H9 (cell line): Measurements from ENCODE around the gene FOXD2. TPM values are rescaled to one million over a fixed set of nuclear protein-coding genes. Genes with fewer than 3 reads are reported as not detected.

Experiments used
- DNase-seq: peaks from one replicate; pipeline ENCODE4 v3.0.0-alpha.2; 2017
- H2AFZ ChIP-seq: one replicate; pipeline ENCODE4 v1.6.1; 2013; ENCODE audit warnings: mild to moderate bottlenecking, low read length, control low read depth, moderate library complexity
- H2AK5ac ChIP-seq: 2 replicates; pipeline ENCODE4 v1.6.1; 2013; ENCODE audit warnings: low read length, control low read depth, mixed read lengths; ENCODE audit not compliant: insufficient read length
- H2BK120ac ChIP-seq: one replicate; pipeline ENCODE4 v1.6.1; 2013; ENCODE audit warnings: low read depth, mild to moderate bottlenecking, low read length, control low read depth, inconsistent platforms; ENCODE audit not compliant: poor library complexity, severe bottlenecking
- H2BK12ac ChIP-seq: 2 replicates; pipeline ENCODE4 v1.6.1; 2013; ENCODE audit warnings: low read length, control low read depth, mixed read lengths, low read depth; ENCODE audit not compliant: insufficient read length
- H2BK15ac ChIP-seq: 2 replicates; pipeline ENCODE4 v1.6.1; 2013; ENCODE audit warnings: low read depth, low read length, control low read depth
- H2BK20ac ChIP-seq: one replicate; pipeline ENCODE4 v1.6.1; 2013; ENCODE audit warnings: low read depth, mild to moderate bottlenecking, low read length, control low read depth, inconsistent platforms; ENCODE audit not compliant: poor library complexity, severe bottlenecking
- H2BK5ac ChIP-seq: 2 replicates; pipeline ENCODE4 v1.6.1; 2013; ENCODE audit warnings: low read length, control low read depth, mixed read lengths; ENCODE audit not compliant: insufficient read length
- H3K14ac ChIP-seq: 2 replicates; pipeline ENCODE4 v1.6.1; 2013; ENCODE audit warnings: low read length, control low read depth; ENCODE audit not compliant: insufficient read depth
- H3K18ac ChIP-seq: 2 replicates; pipeline ENCODE4 v1.6.1; 2013; ENCODE audit warnings: low read depth, mild to moderate bottlenecking, mixed read lengths, low read length, control low read depth; ENCODE audit not compliant: insufficient read length
- H3K23ac ChIP-seq: 2 replicates; pipeline ENCODE4 v1.6.1; 2013; ENCODE audit warnings: low read length, control low read depth, mixed read lengths, low read depth; ENCODE audit not compliant: insufficient read length
- H3K23me2 ChIP-seq: 2 replicates; pipeline ENCODE4 v1.6.1; 2013; ENCODE audit warnings: low read depth, mild to moderate bottlenecking, mixed read lengths, low read length, control low read depth; ENCODE audit not compliant: insufficient read length, poor library complexity, severe bottlenecking
- H3K27ac ChIP-seq: 2 replicates; pipeline ENCODE4 v1.5.1; 2013; ENCODE audit warnings: low read length, control low read depth, mixed read lengths, low read depth; ENCODE audit not compliant: insufficient read length
- H3K27me3 ChIP-seq: 2 replicates; pipeline ENCODE4 v1.6.1; 2013; ENCODE audit warnings: low read length, control low read depth, inconsistent platforms; ENCODE audit not compliant: insufficient read depth
- H3K4ac ChIP-seq: 2 replicates; pipeline ENCODE4 v1.6.1; 2013; ENCODE audit warnings: low read depth, mild to moderate bottlenecking, control low read depth, inconsistent platforms, low read length, moderate library complexity
- H3K4me1 ChIP-seq: 2 replicates; pipeline ENCODE4 v1.6.1; 2013; ENCODE audit warnings: low read length, control low read depth, inconsistent platforms; ENCODE audit not compliant: insufficient read depth
- H3K4me2 ChIP-seq: 2 replicates; pipeline ENCODE4 v1.6.1; 2013; ENCODE audit warnings: low read length, control low read depth, mixed read lengths; ENCODE audit not compliant: insufficient read length, insufficient read depth
- H3K56ac ChIP-seq: 2 replicates; pipeline ENCODE4 v1.6.1; 2013; ENCODE audit warnings: low read depth, mild to moderate bottlenecking, mixed read lengths, low read length, control low read depth; ENCODE audit not compliant: insufficient read length
- H3K79me1 ChIP-seq: 2 replicates; pipeline ENCODE4 v1.6.1; 2013; ENCODE audit warnings: low read depth, mild to moderate bottlenecking, moderate library complexity, low read length, control low read depth, inconsistent platforms; ENCODE audit not compliant: insufficient read depth, poor library complexity, severe bottlenecking
- H3K79me2 ChIP-seq: 2 replicates; pipeline ENCODE4 v1.6.1; 2013; ENCODE audit warnings: low read length, control low read depth, inconsistent platforms; ENCODE audit not compliant: insufficient read depth
- H3K9ac ChIP-seq: 2 replicates; pipeline ENCODE4 v1.6.1; 2013; ENCODE audit warnings: low read length, control low read depth, mixed read lengths; ENCODE audit not compliant: insufficient read length; ENCODE audit errors: extremely low read depth
- H3K9me3 ChIP-seq: one replicate; pipeline ENCODE4 v1.6.1; 2013; ENCODE audit warnings: low read depth, low read length, inconsistent platforms; ENCODE audit not compliant: control insufficient read depth
- H3T11ph ChIP-seq: one replicate; pipeline ENCODE4 v1.6.1; 2013; ENCODE audit warnings: mild to moderate bottlenecking, low read length, control low read depth, inconsistent platforms
- H4K20me1 ChIP-seq: one replicate; pipeline ENCODE4 v1.6.1; 2013; ENCODE audit not compliant: control insufficient read depth, insufficient read length, insufficient read depth
- H4K5ac ChIP-seq: 2 replicates; pipeline ENCODE4 v1.6.1; 2013; ENCODE audit warnings: low read depth, mild to moderate bottlenecking, mixed read lengths, low read length, control low read depth; ENCODE audit not compliant: insufficient read length
- H4K8ac ChIP-seq: replicated peaks from 2 replicates; pipeline ENCODE4 v1.6.1; 2013; ENCODE audit warnings: low read length, control low read depth, mixed read lengths, low read depth; ENCODE audit not compliant: insufficient read length
- H4K91ac ChIP-seq: 2 replicates; pipeline ENCODE4 v1.6.1; 2013; ENCODE audit warnings: low read depth, mild to moderate bottlenecking, moderate library complexity, mixed read lengths, low read length, control low read depth; ENCODE audit not compliant: insufficient read length
- H3K27ac Mint-ChIP-seq, 3 experiments: 2 replicates in 2 of 3; 3 replicates in 1 of 3; pipeline ENCODE4 v1.8.0; 2020 to 2021; ENCODE audit warnings: mixed read lengths in 3 of 3, mild to moderate bottlenecking in 1 of 3, moderate library complexity in 1 of 3
- H3K27me3 Mint-ChIP-seq: 2 replicates; pipeline ENCODE4 v1.8.0; 2021; ENCODE audit warnings: low read depth, mild to moderate bottlenecking, moderate library complexity, mixed read lengths
- H3K36me3 Mint-ChIP-seq, 3 experiments: 2 replicates in 2 of 3; 3 replicates in 1 of 3; pipeline ENCODE4 v1.8.0; 2020 to 2021; ENCODE audit warnings: low read depth in 3 of 3, mixed read lengths in 3 of 3; ENCODE audit not compliant: insufficient read depth in 1 of 3
- H3K4me1 Mint-ChIP-seq, 2 experiments: 2 replicates each; pipeline ENCODE4 v1.8.0; 2020; ENCODE audit warnings: mixed read lengths in 2 of 2
- H3K4me3 Mint-ChIP-seq, 2 experiments: 2 replicates in 1 of 2; 3 replicates in 1 of 2; pipeline ENCODE4 v1.8.0; 2020 to 2021; ENCODE audit warnings: mild to moderate bottlenecking in 2 of 2, mixed read lengths in 2 of 2, moderate library complexity in 1 of 2
- H3K9me3 Mint-ChIP-seq, 2 experiments: 2 replicates in 1 of 2; 3 replicates in 1 of 2; pipeline ENCODE4 v1.8.0; 2020; ENCODE audit warnings: mild to moderate bottlenecking in 2 of 2, mixed read lengths in 2 of 2, moderate library complexity in 1 of 2
- WGBS: extraction: QIAGEN DNeasy Blood & Tissue Kit; methylation state at CpG from one replicate; pipeline ENCODE4 v1.1.7; 2013; ENCODE audit warnings: missing lambda C conversion rate, low lambda C conversion rate, mixed read lengths; ENCODE audit not compliant: insufficient read length; ENCODE audit errors: extremely low coverage; 5-methylcytosine and 5-hydroxymethylcytosine counted together
- total RNA-seq: library from RNA; stranded (reverse); gene quantifications from 2 replicates; pipeline ENCODE4 v1.2.1, GENCODE V29; 2021
- TF ChIP-seq, protein P1 (sequence below): fragments of 200-600 bp; sonication (generic); conservative IDR thresholded peaks from 3 replicates; pipeline ENCODE4 v1.8.0; 2021; ENCODE audit warnings: antibody characterized with exemption, mild to moderate bottlenecking

Gene FOXD2
- total RNA-seq, 1 experiment from 2014 or later, result not detected

DNA sequence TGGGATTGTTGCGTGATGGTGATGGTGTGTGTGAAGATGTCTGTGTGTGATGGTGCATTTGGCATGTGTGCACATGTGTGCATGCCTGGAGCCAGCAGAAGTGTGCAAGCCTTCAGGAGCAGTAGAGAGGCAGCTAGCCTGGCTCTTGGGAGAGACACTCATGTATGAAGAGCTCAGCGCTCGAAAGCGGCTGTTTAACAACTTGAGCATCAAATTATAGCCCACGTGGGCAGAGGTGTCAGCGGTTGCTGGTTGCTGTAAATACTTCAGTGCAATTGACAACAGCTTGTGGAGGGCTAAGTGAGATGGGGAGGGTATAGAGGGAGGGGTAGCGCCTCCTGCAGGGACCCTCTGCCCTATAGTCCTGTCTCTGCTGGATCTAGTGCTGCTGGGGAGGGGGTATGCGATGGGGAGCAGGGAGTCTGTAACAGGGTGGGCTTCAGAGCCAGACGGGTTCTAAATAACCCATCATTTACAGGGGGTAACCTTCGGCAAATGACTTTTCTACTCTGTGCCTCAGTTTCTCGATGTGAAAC is 21.5 kb downstream of the FOXD2 start:
- Histone ChIP-seq H3K9ac (no peak overlapping the region), H4K91ac (no peak overlapping the region), H4K5ac (no peak overlapping the region), H2BK20ac (no peak overlapping the region), H3K9me3 (no peaks in the 10 kb centered on the region), H3K27me3 (no peaks in the 10 kb centered on the region; the same call in 1 of the 2 replicates), H3K79me1 (no peaks in the 10 kb centered on the region), H3T11ph (no peak overlapping the region), H3K4me2 (no peak overlapping the region), H3K27ac (no peak overlapping the region), H3K18ac (no peak overlapping the region), H2BK5ac (no peak overlapping the region), H3K14ac (no peak overlapping the region), H4K8ac (no peak overlapping the region), H2BK15ac (no peak overlapping the region), H3K23me2 (no peaks in the 10 kb centered on the region), H2AK5ac (no peak overlapping the region), H4K20me1 (no peaks in the 10 kb centered on the region), H2BK12ac (no peak overlapping the region), H3K23ac (no peak overlapping the region), H3K4ac (no peak overlapping the region), H2BK120ac (no peak overlapping the region), H3K79me2 (no peaks in the 10 kb centered on the region), H2AFZ (no peak overlapping the region), H3K56ac (no peak overlapping the region), H3K4me1 (peaks cover 11% of the 10 kb centered on the region; the same call in 1 of the 2 replicates)
- H3K27me3 Mint-ChIP-seq, result peaks cover 83% of the 10 kb centered on the region
- H3K4me3 Mint-ChIP-seq, result 0 out of 5 replicates have a peak overlapping the region, but pooled peaks of 1 of the 2 experiments have one; percentile 9
- no peaks in the 10 kb centered on the region; a peak in 1 of 5 replicates for H3K9me3 Mint-ChIP-seq
- TF ChIP-seq, protein P1, sequence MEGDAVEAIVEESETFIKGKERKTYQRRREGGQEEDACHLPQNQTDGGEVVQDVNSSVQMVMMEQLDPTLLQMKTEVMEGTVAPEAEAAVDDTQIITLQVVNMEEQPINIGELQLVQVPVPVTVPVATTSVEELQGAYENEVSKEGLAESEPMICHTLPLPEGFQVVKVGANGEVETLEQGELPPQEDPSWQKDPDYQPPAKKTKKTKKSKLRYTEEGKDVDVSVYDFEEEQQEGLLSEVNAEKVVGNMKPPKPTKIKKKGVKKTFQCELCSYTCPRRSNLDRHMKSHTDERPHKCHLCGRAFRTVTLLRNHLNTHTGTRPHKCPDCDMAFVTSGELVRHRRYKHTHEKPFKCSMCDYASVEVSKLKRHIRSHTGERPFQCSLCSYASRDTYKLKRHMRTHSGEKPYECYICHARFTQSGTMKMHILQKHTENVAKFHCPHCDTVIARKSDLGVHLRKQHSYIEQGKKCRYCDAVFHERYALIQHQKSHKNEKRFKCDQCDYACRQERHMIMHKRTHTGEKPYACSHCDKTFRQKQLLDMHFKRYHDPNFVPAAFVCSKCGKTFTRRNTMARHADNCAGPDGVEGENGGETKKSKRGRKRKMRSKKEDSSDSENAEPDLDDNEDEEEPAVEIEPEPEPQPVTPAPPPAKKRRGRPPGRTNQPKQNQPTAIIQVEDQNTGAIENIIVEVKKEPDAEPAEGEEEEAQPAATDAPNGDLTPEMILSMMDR, result no peak
- no peaks in the 10 kb centered on the region for H3K36me3 Mint-ChIP-seq
- no peak for DNase-seq
- WGBS, result no CpG with 5 or more reads among the region's 11 CpGs
- H3K4me1 Mint-ChIP-seq, result peaks cover 27 to 34% of the 10 kb centered on the region in 2 experiments
- no peak overlapping the region; a peak in 1 of 7 replicates for H3K27ac Mint-ChIP-seq
